DOHH2 (cell line): ENCODE measurements around the gene SEPHS1.

Experiments used
- H3F3A ChIP-seq: fragments of 200-600 bp; sonication (generic), shearing (Covaris generic); 2 replicates; pipeline ENCODE4 v1.6.0; 2016; ENCODE audit warnings: antibody characterized with exemption, mild to moderate bottlenecking; ENCODE audit not compliant: control insufficient read depth, insufficient read depth
- H3K27ac ChIP-seq: fragments of 200-600 bp; sonication (generic); 2 replicates; pipeline ENCODE4 v1.5.1; 2014; ENCODE audit warnings: low read depth, mild to moderate bottlenecking, low read length, moderate library complexity
- H3K27me3 ChIP-seq: fragments of 200-600 bp; sonication (generic); 2 replicates; pipeline ENCODE4 v1.6.1; 2014; ENCODE audit warnings: mild to moderate bottlenecking, low read length, mixed read lengths; ENCODE audit not compliant: control insufficient read depth
- H3K36me3 ChIP-seq: fragments of 200-600 bp; sonication (generic); 2 replicates; pipeline ENCODE4 v1.6.1; 2014; ENCODE audit warnings: mild to moderate bottlenecking, low read length, moderate library complexity, mixed read lengths; ENCODE audit not compliant: control insufficient read depth
- H3K4me1 ChIP-seq: fragments of 200-600 bp; sonication (generic); 2 replicates; pipeline ENCODE4 v1.6.1; 2014; ENCODE audit warnings: mild to moderate bottlenecking, low read length, mixed read lengths; ENCODE audit not compliant: control insufficient read depth
- H3K4me2 ChIP-seq: fragments of 200-600 bp; sonication (generic); 2 replicates; pipeline ENCODE4 v1.6.0; 2014; ENCODE audit warnings: mild to moderate bottlenecking, low read length, moderate library complexity
- H3K4me3 ChIP-seq: fragments of 200-600 bp; sonication (generic); 2 replicates; pipeline ENCODE4 v1.5.1; 2014; ENCODE audit warnings: mild to moderate bottlenecking, low read length, mixed read lengths
- H3K79me2 ChIP-seq: fragments of 200-600 bp; sonication (generic); 2 replicates; pipeline ENCODE4 v1.6.1; 2014; ENCODE audit warnings: mild to moderate bottlenecking, low read length, mixed read lengths; ENCODE audit not compliant: control insufficient read depth
- H3K9me2 ChIP-seq: fragments of 200-600 bp; sonication (generic); replicated peaks from 2 replicates; pipeline ENCODE4 v1.6.1; 2014; ENCODE audit warnings: mild to moderate bottlenecking, low read length, mixed read lengths; ENCODE audit not compliant: control insufficient read depth
- H3K9me3 ChIP-seq: fragments of 200-600 bp; sonication (generic); 2 replicates; pipeline ENCODE4 v1.6.1; 2014; ENCODE audit warnings: antibody characterized with exemption, low read length, mixed read lengths; ENCODE audit not compliant: control insufficient read depth, insufficient read depth
- H4K20me1 ChIP-seq: fragments of 200-600 bp; sonication (generic); 2 replicates; pipeline ENCODE4 v1.6.0; 2014; ENCODE audit warnings: low read depth, mild to moderate bottlenecking, antibody characterized with exemption, low read length, moderate library complexity; ENCODE audit not compliant: control insufficient read depth, insufficient read depth
- CTCF ChIP-seq: fragments of 200-600 bp; sonication (generic); IDR thresholded peaks from one replicate; pipeline ENCODE4 v1.5.1; 2014; ENCODE audit warnings: antibody characterized with exemption, mild to moderate bottlenecking, low read depth, low read length; ENCODE audit not compliant: poor library complexity, severe bottlenecking
- EZH2phosphoT487 ChIP-seq: fragments of 200-600 bp; sonication (generic); IDR thresholded peaks from 2 replicates; pipeline ENCODE4 v1.6.1; 2017; ENCODE audit warnings: borderline replicate concordance, mild to moderate bottlenecking, antibody characterized with exemption, low read length, moderate library complexity, mixed read lengths

The SEPHS1 gene

GRCh38 chr10:13390604-13391522, 42.8 kb upstream of the SEPHS1 start:
- H3K79me2 ChIP-seq = no peaks in the 10 kb centered on the region
- H3K27me3 ChIP-seq = 0 out of 2 replicates have a peak, but pooled peaks cover 2% of the 10 kb centered on the region
- no peaks in the 10 kb centered on the region for H3K9me2 ChIP-seq
- H3K36me3 ChIP-seq = no peaks in the 10 kb centered on the region
- no peaks in the 10 kb centered on the region for H3K4me1 ChIP-seq
- H3K4me3 ChIP-seq = no peak overlapping the region
- H3K27ac ChIP-seq = no peak overlapping the region
- no peak overlapping the region for H3K4me2 ChIP-seq
- no peaks in the 10 kb centered on the region for H3F3A ChIP-seq
- no peaks in the 10 kb centered on the region for H4K20me1 ChIP-seq
- H3K9me3 ChIP-seq = no peaks in the 10 kb centered on the region
- no peak for TF ChIP-seq CTCF
- TF ChIP-seq EZH2phosphoT487 = no peak

GRCh38 chr10:13388478-13389230, 40.6 kb upstream of the SEPHS1 start:
- no peak overlapping the region for H3K4me3 ChIP-seq
- H3K36me3 ChIP-seq = no peaks in the 10 kb centered on the region
- H3K9me3 ChIP-seq = no peaks in the 10 kb centered on the region
- 0 out of 2 replicates have a peak, but pooled peaks cover 6% of the 10 kb centered on the region for H3K27me3 ChIP-seq
- H3K4me1 ChIP-seq = peaks cover 5% of the 10 kb centered on the region
- no peak for TF ChIP-seq CTCF
- TF ChIP-seq EZH2phosphoT487 = no peak
- H3K79me2 ChIP-seq = no peaks in the 10 kb centered on the region
- H3K9me2 ChIP-seq = no peaks in the 10 kb centered on the region
- no peak overlapping the region for H3K4me2 ChIP-seq
- no peaks in the 10 kb centered on the region for H3F3A ChIP-seq
- H4K20me1 ChIP-seq = no peaks in the 10 kb centered on the region
- H3K27ac ChIP-seq = no peak overlapping the region

GRCh38 chr10:13386021-13386420, 37.9 kb upstream of the SEPHS1 start:
- H3K36me3 ChIP-seq = no peaks in the 10 kb centered on the region
- H3K9me3 ChIP-seq = no peaks in the 10 kb centered on the region
- H4K20me1 ChIP-seq = no peaks in the 10 kb centered on the region
- H3K4me1 ChIP-seq = peaks cover 5% of the 10 kb centered on the region
- H3K27ac ChIP-seq = no peak overlapping the region
- no peaks in the 10 kb centered on the region for H3K9me2 ChIP-seq
- H3K4me2 ChIP-seq = no peak overlapping the region
- no peak overlapping the region for H3K4me3 ChIP-seq
- peaks cover 8% of the 10 kb centered on the region; the same call in 1 of the 2 replicates for H3K27me3 ChIP-seq
- no peak for TF ChIP-seq EZH2phosphoT487
- TF ChIP-seq CTCF = no peak
- H3K79me2 ChIP-seq = no peaks in the 10 kb centered on the region
- no peaks in the 10 kb centered on the region for H3F3A ChIP-seq
